LNCaP clone FGC (cell line): ENCODE data around the gene SDHC.

Experiments
- DNase-seq: peaks from one replicate; pipeline ENCODE4 v3.0.0-alpha.2; 2011; ENCODE audit warnings: low read depth
- H3K4me3 ChIP-seq: 2 replicates; pipeline ENCODE4 v1.5.1; 2011; ENCODE audit warnings: mild to moderate bottlenecking, low read depth, low read length, control low read depth
- TF ChIP-seq, protein P1 (sequence below): IDR thresholded peaks from 2 replicates; pipeline ENCODE4 v1.5.1; 2012; ENCODE audit warnings: mild to moderate bottlenecking; ENCODE audit not compliant: control insufficient read depth, insufficient read depth; ENCODE audit errors: extremely low read depth

Gene SDHC, protein sequence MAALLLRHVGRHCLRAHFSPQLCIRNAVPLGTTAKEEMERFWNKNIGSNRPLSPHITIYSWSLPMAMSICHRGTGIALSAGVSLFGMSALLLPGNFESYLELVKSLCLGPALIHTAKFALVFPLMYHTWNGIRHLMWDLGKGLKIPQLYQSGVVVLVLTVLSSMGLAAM

DNA sequence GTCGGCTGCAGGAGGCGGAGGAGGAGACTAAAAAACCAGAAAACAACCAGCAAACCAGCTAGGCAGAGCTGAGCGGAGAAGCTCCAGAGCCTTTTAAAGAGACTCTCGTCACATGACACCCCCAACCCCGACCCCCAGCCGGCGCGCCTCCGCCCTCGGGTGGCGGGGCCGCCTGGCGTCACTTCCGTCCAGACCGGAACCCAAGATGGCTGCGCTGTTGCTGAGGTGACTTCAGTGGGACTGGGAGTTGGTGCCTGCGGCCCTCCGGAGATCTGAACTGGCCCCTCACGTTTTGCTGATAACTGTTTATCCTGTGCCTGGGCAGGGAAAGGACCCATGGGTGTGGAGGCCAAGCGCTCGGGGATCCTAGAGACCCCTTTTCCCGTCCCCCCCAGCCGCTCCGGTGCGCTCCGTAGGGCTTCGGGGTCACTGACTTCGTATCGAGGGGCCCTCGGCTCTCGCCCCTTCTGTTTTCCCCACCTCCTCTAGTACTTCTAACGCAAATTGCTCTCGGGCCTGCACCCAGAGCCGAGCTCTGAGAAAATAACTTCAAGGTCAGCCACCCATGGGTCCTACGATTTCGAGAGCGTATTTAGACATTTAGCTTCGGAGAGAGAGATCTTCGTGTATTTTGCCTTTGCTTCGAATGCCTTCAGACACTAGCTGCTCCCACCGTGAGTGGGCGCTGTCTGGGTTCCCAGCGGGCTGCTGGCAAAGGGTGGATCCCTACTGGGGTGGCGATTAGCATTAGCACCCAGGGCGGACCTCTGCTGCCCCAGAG is at the start of gene SDHC:
SDHC (plus strand) TSS at position 181 of the 781 bp plus-strand sequence; CDS start at position 206, 25 bp downstream.
- H3K4me3 ChIP-seq = peak within 1 kb of the TSS; percentile 91
- peak; percentile 56 for DNase-seq
- TF ChIP-seq, protein P1, sequence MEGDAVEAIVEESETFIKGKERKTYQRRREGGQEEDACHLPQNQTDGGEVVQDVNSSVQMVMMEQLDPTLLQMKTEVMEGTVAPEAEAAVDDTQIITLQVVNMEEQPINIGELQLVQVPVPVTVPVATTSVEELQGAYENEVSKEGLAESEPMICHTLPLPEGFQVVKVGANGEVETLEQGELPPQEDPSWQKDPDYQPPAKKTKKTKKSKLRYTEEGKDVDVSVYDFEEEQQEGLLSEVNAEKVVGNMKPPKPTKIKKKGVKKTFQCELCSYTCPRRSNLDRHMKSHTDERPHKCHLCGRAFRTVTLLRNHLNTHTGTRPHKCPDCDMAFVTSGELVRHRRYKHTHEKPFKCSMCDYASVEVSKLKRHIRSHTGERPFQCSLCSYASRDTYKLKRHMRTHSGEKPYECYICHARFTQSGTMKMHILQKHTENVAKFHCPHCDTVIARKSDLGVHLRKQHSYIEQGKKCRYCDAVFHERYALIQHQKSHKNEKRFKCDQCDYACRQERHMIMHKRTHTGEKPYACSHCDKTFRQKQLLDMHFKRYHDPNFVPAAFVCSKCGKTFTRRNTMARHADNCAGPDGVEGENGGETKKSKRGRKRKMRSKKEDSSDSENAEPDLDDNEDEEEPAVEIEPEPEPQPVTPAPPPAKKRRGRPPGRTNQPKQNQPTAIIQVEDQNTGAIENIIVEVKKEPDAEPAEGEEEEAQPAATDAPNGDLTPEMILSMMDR = peak; percentile 37

DNA sequence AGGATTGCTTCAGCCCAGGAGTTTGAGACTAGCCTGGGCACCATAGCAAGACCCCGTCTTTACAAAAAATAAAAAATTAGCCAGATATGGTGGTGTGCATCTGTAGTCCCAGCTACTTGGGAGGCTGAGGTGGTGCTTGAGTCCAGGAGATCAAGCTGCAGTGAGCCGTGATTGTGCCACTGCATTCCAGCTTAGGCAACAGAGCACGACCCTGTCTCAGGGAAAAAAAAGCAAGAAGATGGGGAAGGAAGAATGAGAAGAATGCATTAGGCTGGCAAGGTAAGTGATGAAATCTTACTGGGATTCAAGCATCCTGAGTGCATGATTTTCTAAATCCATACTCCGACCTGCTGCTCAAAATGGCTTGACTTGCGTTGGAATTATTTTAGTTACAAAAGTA is 48.9 kb upstream of the SDHC start:
- H3K4me3 ChIP-seq = no peak overlapping the region
- TF ChIP-seq, protein P1 = no peak

DNA sequence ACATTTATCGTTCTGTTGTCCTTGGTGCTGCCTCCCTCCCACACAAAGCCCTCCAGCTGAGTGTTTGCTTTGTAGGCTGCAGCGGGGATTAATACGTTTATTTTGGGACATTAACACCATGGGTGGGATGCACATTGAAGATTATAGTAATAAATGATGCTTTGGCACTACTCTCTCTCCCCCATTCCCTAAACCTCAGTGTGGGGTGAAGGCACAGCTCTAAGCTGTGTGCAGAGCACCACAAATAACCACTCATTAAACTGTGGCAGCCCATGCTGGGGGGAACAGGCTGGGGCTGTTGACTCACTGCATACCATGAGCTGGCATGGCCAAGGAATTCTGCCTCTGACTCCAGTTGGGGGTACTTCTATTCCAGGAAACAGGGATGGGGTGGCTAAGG is 48.0 kb upstream of the SDHC start:
- no peak for DNase-seq
- TF ChIP-seq, protein P1 = no peak
- no peak overlapping the region for H3K4me3 ChIP-seq

More for the DNA sequence above, 48.9 kb upstream of the SDHC start:
- DNase-seq = no peak

DNA sequence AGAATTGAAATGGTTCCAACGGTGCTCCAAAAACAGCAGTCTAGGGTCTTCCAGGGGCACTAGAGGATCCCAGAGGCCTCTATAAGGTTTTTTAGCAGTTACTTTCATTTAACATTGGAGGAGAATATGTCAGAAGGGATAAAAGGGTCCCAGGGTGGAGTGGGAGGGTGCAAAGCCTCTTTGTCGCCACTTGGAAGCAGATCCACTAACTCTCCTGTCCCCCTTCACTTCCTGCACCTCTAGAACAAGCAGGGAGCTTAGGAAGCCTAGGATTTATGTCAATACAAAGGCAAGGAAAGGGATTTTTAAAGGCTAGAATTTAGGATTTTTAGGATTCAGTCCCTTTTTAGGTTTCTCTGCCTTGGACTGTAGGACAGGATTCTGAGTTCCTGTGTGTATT is 47.3 kb upstream of the SDHC start:
- DNase-seq = no peak
- TF ChIP-seq, protein P1 = no peak
- no peak overlapping the region for H3K4me3 ChIP-seq

DNA sequence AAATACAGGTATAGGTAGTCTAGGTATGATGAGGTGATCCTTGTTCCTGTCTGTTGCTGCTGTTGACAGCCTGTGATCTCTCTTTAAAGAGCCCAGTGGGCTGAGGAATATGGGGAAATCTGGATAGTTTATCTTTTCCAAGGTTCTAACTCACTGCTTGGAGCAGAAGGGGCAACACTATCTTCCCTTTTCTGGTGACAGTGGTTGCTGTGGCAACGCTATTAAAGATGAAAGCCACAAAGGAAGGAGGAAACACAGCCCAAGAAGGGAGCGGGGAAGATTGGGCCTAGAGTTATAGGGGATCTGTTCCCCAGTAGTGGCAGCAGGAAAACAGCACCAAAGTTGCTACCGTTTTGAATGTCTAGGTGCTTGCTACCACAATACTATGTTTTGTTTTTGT is 46.9 kb upstream of the SDHC start:
- TF ChIP-seq, protein P1 = no peak
- H3K4me3 ChIP-seq = no peak overlapping the region
- DNase-seq = no peak

DNA sequence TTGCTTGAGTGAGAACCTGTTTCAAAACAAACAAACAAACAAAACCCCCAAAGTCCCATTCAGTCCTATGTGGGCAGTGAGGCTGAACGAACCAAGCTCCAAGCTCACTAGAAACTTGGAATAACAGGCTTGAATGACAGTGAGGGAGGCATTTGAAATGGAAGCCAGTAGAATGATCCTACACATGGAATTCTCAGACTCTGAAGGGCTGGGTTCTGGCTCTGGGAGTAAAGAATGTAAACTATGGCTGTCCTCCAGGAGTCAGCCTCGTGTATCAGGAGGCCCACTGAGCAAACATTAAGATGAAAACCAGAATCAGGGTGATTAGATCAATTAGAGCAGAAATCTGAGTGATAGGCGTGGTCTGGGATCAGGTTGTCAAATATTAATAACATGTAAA is 40.8 kb upstream of the SDHC start:
- no peak for DNase-seq
- H3K4me3 ChIP-seq = no peak overlapping the region
- TF ChIP-seq, protein P1 = no peak

DNA sequence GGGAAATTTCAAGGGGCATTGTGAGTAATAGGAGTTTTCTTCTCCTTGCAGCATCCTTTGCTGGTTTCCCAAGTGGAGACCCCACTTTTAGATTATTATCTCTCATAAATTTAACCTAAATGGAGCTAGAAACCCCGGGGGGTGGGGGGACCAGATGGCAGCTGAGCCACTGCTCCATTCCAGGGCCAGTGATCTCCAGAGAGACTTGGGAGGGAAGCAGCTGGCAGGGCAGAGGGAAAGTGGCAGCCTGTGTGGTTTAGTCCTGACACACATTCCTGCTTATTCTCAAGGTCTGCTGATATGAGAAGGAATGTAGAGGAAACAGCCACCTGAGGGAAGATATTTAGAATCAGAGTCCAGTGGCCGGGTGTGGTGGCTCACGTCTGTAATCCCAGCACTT is 39.3 kb upstream of the SDHC start:
- TF ChIP-seq, protein P1 = no peak
- no peak for DNase-seq
- H3K4me3 ChIP-seq = no peak overlapping the region
